ENCODE results near the gene FBXO31.

DNA sequence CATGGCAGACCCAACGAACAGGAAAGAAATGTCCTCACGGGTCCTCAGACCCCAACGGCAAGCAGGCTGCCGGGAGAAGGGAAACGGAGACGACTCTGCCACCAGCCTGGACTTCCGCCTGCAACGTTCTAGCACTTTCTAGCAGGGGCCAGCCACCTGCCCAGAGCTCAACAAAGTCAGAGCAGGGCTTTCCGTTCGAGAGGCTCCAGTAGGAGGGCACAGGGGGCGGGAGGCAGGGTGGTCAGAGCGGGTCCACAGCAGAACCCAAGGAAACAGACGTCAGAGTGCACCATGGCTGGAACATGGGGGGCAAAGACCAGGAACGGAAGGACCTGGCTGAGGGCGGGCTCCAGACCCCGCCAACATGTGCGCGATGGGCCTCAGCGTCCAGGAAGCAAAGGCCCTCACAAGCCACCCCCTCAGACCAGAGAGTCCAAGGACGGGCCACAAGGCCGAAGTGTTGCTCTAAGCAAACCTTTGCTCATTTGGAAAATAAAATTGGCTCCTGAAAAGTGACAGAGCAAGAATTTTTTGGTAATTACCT, 37.0 kb downstream of the FBXO31 start:
- TF ChIP-seq, protein P1, sequence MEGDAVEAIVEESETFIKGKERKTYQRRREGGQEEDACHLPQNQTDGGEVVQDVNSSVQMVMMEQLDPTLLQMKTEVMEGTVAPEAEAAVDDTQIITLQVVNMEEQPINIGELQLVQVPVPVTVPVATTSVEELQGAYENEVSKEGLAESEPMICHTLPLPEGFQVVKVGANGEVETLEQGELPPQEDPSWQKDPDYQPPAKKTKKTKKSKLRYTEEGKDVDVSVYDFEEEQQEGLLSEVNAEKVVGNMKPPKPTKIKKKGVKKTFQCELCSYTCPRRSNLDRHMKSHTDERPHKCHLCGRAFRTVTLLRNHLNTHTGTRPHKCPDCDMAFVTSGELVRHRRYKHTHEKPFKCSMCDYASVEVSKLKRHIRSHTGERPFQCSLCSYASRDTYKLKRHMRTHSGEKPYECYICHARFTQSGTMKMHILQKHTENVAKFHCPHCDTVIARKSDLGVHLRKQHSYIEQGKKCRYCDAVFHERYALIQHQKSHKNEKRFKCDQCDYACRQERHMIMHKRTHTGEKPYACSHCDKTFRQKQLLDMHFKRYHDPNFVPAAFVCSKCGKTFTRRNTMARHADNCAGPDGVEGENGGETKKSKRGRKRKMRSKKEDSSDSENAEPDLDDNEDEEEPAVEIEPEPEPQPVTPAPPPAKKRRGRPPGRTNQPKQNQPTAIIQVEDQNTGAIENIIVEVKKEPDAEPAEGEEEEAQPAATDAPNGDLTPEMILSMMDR (IDR thresholded peaks at IDR 0.05): no peak
- TF ChIP-seq POLR2A (IDR thresholded peaks at IDR 0.05) (no peak), EP300 (IDR thresholded peaks at IDR 0.05) (no peak), POLR2AphosphoS5 (IDR thresholded peaks at IDR 0.05) (no peak)

Data from sigmoid colon (tissue), 4 donors.